ENCODE measurements around the gene ZNF497. TPM values are rescaled to one million over a fixed set of nuclear protein-coding genes. Genes with fewer than 3 reads are reported as not detected.

Gene ZNF497
- total and polyA plus RNA-seq, 2 of the 13 experiments (the other 11 are each of a cell fraction or from before 2014, with no cell fraction given): 1.5 to 1.9 TPM

- TF ChIP-seq PATZ1 (CRISPR knock-in tag; IDR thresholded peaks at IDR 0.05): peak; percentile 95
- TF ChIP-seq, protein P1, sequence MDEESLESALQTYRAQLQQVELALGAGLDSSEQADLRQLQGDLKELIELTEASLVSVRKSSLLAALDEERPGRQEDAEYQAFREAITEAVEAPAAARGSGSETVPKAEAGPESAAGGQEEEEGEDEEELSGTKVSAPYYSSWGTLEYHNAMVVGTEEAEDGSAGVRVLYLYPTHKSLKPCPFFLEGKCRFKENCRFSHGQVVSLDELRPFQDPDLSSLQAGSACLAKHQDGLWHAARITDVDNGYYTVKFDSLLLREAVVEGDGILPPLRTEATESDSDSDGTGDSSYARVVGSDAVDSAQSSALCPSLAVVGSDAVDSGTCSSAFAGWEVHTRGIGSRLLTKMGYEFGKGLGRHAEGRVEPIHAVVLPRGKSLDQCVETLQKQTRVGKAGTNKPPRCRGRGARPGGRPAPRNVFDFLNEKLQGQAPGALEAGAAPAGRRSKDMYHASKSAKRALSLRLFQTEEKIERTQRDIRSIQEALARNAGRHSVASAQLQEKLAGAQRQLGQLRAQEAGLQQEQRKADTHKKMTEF (CRISPR knock-in tag; IDR thresholded peaks at IDR 0.05): peak; percentile 68; the same call in 1 of the 2 replicates
- TF ChIP-seq, protein P2, sequence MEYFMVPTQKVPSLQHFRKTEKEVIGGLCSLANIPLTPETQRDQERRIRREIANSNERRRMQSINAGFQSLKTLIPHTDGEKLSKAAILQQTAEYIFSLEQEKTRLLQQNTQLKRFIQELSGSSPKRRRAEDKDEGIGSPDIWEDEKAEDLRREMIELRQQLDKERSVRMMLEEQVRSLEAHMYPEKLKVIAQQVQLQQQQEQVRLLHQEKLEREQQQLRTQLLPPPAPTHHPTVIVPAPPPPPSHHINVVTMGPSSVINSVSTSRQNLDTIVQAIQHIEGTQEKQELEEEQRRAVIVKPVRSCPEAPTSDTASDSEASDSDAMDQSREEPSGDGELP (IDR thresholded peaks at IDR 0.05; ENCODE audit: borderline replicate concordance, low read depth): no peak; the same call in 1 of the 2 replicates
- TF ChIP-seq ARHGAP35 (CRISPR knock-in tag; IDR thresholded peaks at IDR 0.05; ENCODE audit: borderline replicate concordance): no peak
- peak; percentile 64 for TF ChIP-seq ZNF687 (CRISPR knock-in tag; IDR thresholded peaks at IDR 0.05)
- no peak for TF ChIP-seq NR3C1 (CRISPR knock-in tag; IDR thresholded peaks at IDR 0.05)
- no peak for TF ChIP-seq ZSCAN5A (CRISPR knock-in tag; IDR thresholded peaks at IDR 0.05; ENCODE audit: borderline replicate concordance)
- no peak for TF ChIP-seq ZNF207 (IDR thresholded peaks at IDR 0.05; ENCODE audit: borderline replicate concordance)
- no peak for TF ChIP-seq TGIF2 (CRISPR knock-in tag; IDR thresholded peaks at IDR 0.05)
- TF ChIP-seq FOXO4 (CRISPR knock-in tag; conservative IDR thresholded peaks at IDR 0.05): no peak
- TF ChIP-seq ZNF543 (CRISPR knock-in tag; IDR thresholded peaks at IDR 0.05): no peak
- peak; percentile 86 for TF ChIP-seq ZNF281 (CRISPR knock-in tag; IDR thresholded peaks at IDR 0.05; ENCODE audit: borderline replicate concordance)
Observed at GRCh38 chr19:58352760-58353671, 9.5 kb downstream of the ZNF497 start, which contains the start of gene A1BG (continued).
